CD4-positive, alpha-beta T cell (primary cell): Measurements from ENCODE around the gene DNAJB1. TPM values are rescaled to one million over a fixed set of nuclear protein-coding genes. Genes with fewer than 3 reads are reported as not detected.

ENCODE experiments used
- ATAC-seq: fragments of 200-7000 bp; cut with Tn5 transposase; one replicate; pipeline ENCODE4 v1.10.0; 2022; ENCODE audit warnings: mild to moderate bottlenecking; ENCODE audit not compliant: poor library complexity
- CTCF ChIA-PET: fragments of 350-600 bp; sonication (Branson Sonifier 250); formaldehyde crosslinking; loops from one replicate; lab custom pipeline; 2021; ENCODE audit warnings: antibody characterized with exemption, inconsistent platforms; lab: Charles Lee
- POLR2A ChIA-PET: fragments of 350-600 bp; sonication (Branson Sonifier 250); formaldehyde crosslinking; loops from one replicate; lab custom pipeline; 2021; ENCODE audit warnings: antibody characterized with exemption, inconsistent platforms; lab: Charles Lee
- DNase-seq, 14 experiments: peaks; one replicate each; pipeline ENCODE4 v3.0.0-alpha.2; 2013 to 2020; ENCODE audit warnings: mixed read lengths in 2 of 14
- H3K27ac ChIP-seq, 2 donors: one replicate each; pipeline versions ENCODE4 v1.5.1 to v1.7.0; 2013; ENCODE audit warnings: low read length in 2 of 2, low read depth in 1 of 2, mild to moderate bottlenecking in 1 of 2
- H3K27me3 ChIP-seq, 2 experiments: 1 replicate in 1 of 2; 2 replicates in 1 of 2; pipeline versions ENCODE4 v1.6.1 to v1.7.0; 2013; ENCODE audit warnings: low read length in 2 of 2, control low read depth in 1 of 2, mild to moderate bottlenecking in 1 of 2, moderate library complexity in 1 of 2; ENCODE audit not compliant: insufficient read depth in 2 of 2, control insufficient read depth in 1 of 2
- H3K36me3 ChIP-seq: one replicate; pipeline ENCODE4 v1.6.1; 2013; ENCODE audit warnings: low read length, control low read depth; ENCODE audit not compliant: insufficient read depth
- H3K4me1 ChIP-seq: one replicate; pipeline ENCODE4 v1.6.1; 2013; ENCODE audit warnings: low read length, control low read depth; ENCODE audit not compliant: insufficient read depth
- H3K4me3 ChIP-seq: one replicate; pipeline ENCODE4 v1.5.1; 2013; ENCODE audit warnings: mild to moderate bottlenecking, low read length, moderate library complexity
- H3K9me3 ChIP-seq, 2 experiments: 1 replicate in 1 of 2; 2 replicates in 1 of 2; pipeline versions ENCODE4 v1.6.1 to v1.7.0; 2013; ENCODE audit warnings: low read length in 2 of 2, mild to moderate bottlenecking in 2 of 2, control low read depth in 1 of 2, moderate library complexity in 1 of 2; ENCODE audit not compliant: control insufficient read depth in 1 of 2, insufficient read depth in 1 of 2
- H3K27ac Mint-ChIP-seq: one replicate; pipeline ENCODE4 v1.8.0; 2020; ENCODE audit warnings: mixed read lengths
- H3K27me3 Mint-ChIP-seq: one replicate; pipeline ENCODE4 v1.8.0; 2021; ENCODE audit warnings: mixed read lengths
- H3K36me3 Mint-ChIP-seq: one replicate; pipeline ENCODE4 v1.8.0; 2021; ENCODE audit warnings: low read depth, mixed read lengths
- H3K4me1 Mint-ChIP-seq: one replicate; pipeline ENCODE4 v1.8.0; 2021; ENCODE audit warnings: low read depth, mixed read lengths
- H3K4me3 Mint-ChIP-seq: one replicate; pipeline ENCODE4 v1.8.0; 2020; ENCODE audit warnings: mild to moderate bottlenecking, mixed read lengths
- H3K9me3 Mint-ChIP-seq: one replicate; pipeline ENCODE4 v1.8.0; 2020; ENCODE audit warnings: mixed read lengths
- intact Hi-C, 2 experiments: fragments of 100-400 bp; cut with DNase I in 1 of 2; cut with micrococcal nuclease in 1 of 2; formaldehyde crosslinking; loops; one replicate each; pipeline versions ENCODE4 v1.15.1 to v1.9.0; 2023 to 2025; cut with DNase I, micrococcal nuclease
- total RNA-seq, 174 experiments: library from RNA in 2 of 174; stranded (reverse) in 2 of 174; gene quantifications; one replicate each; pipeline ENCODE4 v1.2.3 and lab custom pipeline; 2021 to 2026
- TF ChIP-seq, protein P1 (sequence below): fragments of 200-600 bp; IDR thresholded peaks from one replicate; pipeline ENCODE4 v1.8.0; 2022; ENCODE audit warnings: antibody characterized with exemption, mild to moderate bottlenecking

Gene DNAJB1
- total RNA-seq, 2 experiments from 2014 or later = 666 to 672 TPM

DNA sequence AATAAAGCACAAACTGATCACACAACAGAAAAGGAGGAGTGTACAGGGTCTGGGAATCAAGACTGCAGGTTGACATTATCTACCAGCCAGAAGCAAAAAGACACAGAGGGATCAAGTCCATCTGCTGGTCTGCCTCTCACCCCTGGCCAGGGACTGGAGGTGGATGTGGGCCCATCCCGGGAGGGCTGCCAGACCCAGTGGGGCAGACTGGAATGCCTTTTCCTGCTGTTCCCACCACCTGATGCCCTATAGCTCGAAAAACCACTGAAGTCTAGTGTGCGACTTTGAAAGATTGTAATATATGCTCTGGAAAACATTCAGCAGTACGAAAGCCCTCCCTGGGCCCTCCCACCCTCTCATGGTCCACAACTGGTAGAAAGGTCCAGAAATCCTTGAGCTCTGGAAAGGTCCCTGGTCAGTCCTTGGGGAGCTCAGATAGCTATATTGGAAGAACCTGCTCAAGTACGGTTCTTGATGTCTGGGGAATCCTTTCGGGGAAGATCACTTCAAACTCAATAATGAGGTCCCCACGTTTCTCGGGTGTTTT is 2.6 kb downstream of the DNAJB1 start:
- no peak for DNase-seq
- TF ChIP-seq, protein P1, sequence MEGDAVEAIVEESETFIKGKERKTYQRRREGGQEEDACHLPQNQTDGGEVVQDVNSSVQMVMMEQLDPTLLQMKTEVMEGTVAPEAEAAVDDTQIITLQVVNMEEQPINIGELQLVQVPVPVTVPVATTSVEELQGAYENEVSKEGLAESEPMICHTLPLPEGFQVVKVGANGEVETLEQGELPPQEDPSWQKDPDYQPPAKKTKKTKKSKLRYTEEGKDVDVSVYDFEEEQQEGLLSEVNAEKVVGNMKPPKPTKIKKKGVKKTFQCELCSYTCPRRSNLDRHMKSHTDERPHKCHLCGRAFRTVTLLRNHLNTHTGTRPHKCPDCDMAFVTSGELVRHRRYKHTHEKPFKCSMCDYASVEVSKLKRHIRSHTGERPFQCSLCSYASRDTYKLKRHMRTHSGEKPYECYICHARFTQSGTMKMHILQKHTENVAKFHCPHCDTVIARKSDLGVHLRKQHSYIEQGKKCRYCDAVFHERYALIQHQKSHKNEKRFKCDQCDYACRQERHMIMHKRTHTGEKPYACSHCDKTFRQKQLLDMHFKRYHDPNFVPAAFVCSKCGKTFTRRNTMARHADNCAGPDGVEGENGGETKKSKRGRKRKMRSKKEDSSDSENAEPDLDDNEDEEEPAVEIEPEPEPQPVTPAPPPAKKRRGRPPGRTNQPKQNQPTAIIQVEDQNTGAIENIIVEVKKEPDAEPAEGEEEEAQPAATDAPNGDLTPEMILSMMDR = no peak
- intact Hi-C loops = loop anchor here in 1 of 2 experiments (1.0 kb wide), 1 partner anchor 7 kb away; no protein-coding TSS in a partner anchor
- peak overlapping the region; percentile 92 for H3K4me3 Mint-ChIP-seq
- no peaks in the 10 kb centered on the region for H3K9me3 ChIP-seq
- peak overlapping the region; percentile 93 for H3K4me3 ChIP-seq
- no peaks in the 10 kb centered on the region for H3K9me3 Mint-ChIP-seq
- no peaks in the 10 kb centered on the region for H3K27me3 Mint-ChIP-seq
- no peaks in the 10 kb centered on the region for H3K27me3 ChIP-seq
- POLR2A ChIA-PET = interaction anchor here (9.8 kb wide), 1 partner anchor 7 kb away, joined by 430 read pairs; no protein-coding TSS in a partner anchor
- ATAC-seq = no peak
- H3K27ac ChIP-seq = no peak overlapping the region
- peaks cover 31% of the 10 kb centered on the region for H3K36me3 ChIP-seq
- H3K4me1 Mint-ChIP-seq = peaks cover 78% of the 10 kb centered on the region
- peaks cover 60% of the 10 kb centered on the region for H3K36me3 Mint-ChIP-seq
- CTCF ChIA-PET = interaction anchor here (0.5 to 3.5 kb wide), 2 partner anchors 9 to 29 kb away, joined by 3 to 29 read pairs; no protein-coding TSS in a partner anchor
- H3K27ac Mint-ChIP-seq = peak overlapping the region; percentile 92
- peaks cover 55% of the 10 kb centered on the region for H3K4me1 ChIP-seq

DNA sequence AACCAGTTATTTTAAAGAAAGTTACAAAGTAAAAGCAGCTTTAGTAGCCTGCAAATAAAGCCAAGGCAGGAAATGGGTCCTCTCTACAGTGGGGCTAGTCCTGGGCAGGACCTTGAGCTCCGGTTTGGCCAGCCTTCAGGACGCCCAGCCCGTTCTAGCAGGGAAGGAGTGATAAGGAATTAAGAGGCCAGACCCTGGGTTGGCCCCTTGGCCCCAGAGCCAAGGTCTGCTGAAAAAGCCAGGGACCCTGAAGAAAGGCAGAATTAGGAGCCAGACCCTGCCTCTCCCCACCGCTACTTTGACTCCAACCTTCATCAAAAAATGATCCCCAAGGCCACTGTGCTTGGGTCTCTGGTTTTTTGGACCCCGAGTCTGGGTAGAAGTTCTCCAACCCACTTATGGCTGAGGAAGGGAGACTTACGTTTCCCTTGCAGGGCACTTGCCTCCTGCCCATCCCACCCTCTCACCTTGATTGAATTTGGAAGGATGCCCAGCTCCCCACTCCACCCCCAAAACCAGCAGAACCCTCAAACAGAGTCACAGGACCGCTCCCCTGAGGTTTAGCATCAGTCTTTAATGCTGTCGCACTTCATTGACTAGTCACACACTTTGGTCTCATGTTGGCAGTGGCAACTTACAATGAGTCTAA is 3.9 kb downstream of the DNAJB1 start:
- CTCF ChIA-PET = interaction anchor here (0.7 to 1.5 kb wide), 2 partner anchors 22 to 37 kb away, joined by 3 to 5 read pairs; no protein-coding TSS in a partner anchor

DNA sequence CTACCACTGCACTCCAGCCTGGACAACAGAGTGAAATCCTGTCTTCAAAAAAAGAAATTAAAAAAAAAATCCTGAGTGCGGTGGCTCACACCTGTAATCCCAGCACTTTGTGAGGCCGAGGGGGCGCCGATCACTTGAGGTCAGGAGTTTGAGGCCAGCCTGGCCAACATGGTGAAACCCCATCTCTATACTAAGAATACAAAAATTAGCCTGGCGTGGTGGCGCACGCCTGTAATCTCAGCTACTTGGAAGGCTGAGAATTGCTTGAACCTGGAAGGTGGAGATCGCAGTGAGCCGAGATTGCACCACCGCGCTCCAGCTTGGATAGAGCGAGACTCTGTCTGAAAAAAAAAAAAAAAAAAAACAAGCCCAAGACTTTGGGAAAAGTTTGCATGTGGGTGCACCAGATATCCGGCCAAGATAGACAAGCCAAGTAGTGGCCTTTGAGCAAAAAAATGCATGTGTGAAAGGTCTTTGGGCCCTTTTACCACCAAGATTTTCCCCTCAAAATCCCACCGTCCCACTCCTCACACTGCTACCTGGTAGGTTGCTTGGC is 5.7 kb downstream of the DNAJB1 start:
- ChIA-PET POLR2A (interaction anchor here (0.7 to 10.0 kb wide), 3 partner anchors 7 to 862 kb away, joined by 3 to 430 read pairs (median 3); partner anchors contain the start of genes DNAJB1 and GIPC1), CTCF (no interaction called here)
- DNase-seq (no peak), ATAC-seq (no peak)
- Mint-ChIP-seq H3K27me3 (no peaks in the 10 kb centered on the region), H3K4me3 (peak overlapping the region; percentile 34), H3K4me1 (peaks cover 75% of the 10 kb centered on the region), H3K9me3 (no peaks in the 10 kb centered on the region), H3K36me3 (peaks cover 49% of the 10 kb centered on the region), H3K27ac (peak overlapping the region; percentile 92)
- TF ChIP-seq, protein P1 = no peak
- intact Hi-C loops = no loop called here
- no peak overlapping the region for H3K27ac ChIP-seq
- peaks cover 31% of the 10 kb centered on the region for H3K36me3 ChIP-seq
- no peaks in the 10 kb centered on the region for H3K27me3 ChIP-seq
- no peak overlapping the region for H3K4me3 ChIP-seq
- peaks cover 52% of the 10 kb centered on the region for H3K4me1 ChIP-seq
- H3K9me3 ChIP-seq = no peaks in the 10 kb centered on the region

More for the DNA sequence above, 3.9 kb downstream of the DNAJB1 start:
- Mint-ChIP-seq H3K4me1 (peaks cover 75% of the 10 kb centered on the region), H3K27me3 (no peaks in the 10 kb centered on the region), H3K4me3 (peak overlapping the region; percentile 92), H3K36me3 (peaks cover 60% of the 10 kb centered on the region), H3K27ac (peak overlapping the region; percentile 92), H3K9me3 (no peaks in the 10 kb centered on the region)
- POLR2A ChIA-PET = interaction anchor here (1.1 to 1.2 kb wide), 3 partner anchors 8 to 10 kb away, joined by 4 to 12 read pairs (median 4); no protein-coding TSS in a partner anchor
- no peaks in the 10 kb centered on the region for H3K27me3 ChIP-seq
- H3K36me3 ChIP-seq = peaks cover 31% of the 10 kb centered on the region
- peak in 1 of 14 experiments; percentile 50 for DNase-seq
- no peak for ATAC-seq
- TF ChIP-seq, protein P1 = no peak
- no peak overlapping the region for H3K4me3 ChIP-seq
- intact Hi-C loops = no loop called here
- peaks cover 44% of the 10 kb centered on the region for H3K4me1 ChIP-seq
- H3K9me3 ChIP-seq = no peaks in the 10 kb centered on the region
- H3K27ac ChIP-seq = no peak overlapping the region
